Thyroid gland (tissue), 4 donors: ENCODE measurements around the gene ABCC9. TPM values are rescaled to one million over a fixed set of nuclear protein-coding genes. Genes with fewer than 3 reads are reported as not detected.

Source experiments
- DNase-seq, 2 donors: peaks; one replicate each; pipeline ENCODE4 v3.0.0-alpha.2; 2019
- H3K27ac ChIP-seq, 3 donors: fragments of 200-600 bp; sonication (generic); 1 replicate in 2 of 3; 2 replicates in 1 of 3; pipeline ENCODE4 v1.5.1; 2016 to 2019; ENCODE audit warnings: mild to moderate bottlenecking in 1 of 3, moderate library complexity in 1 of 3
- H3K27me3 ChIP-seq: fragments of 200-600 bp; sonication (generic); one replicate; pipeline ENCODE4 v1.5.1; 2019
- H3K36me3 ChIP-seq, 2 donors: fragments of 200-600 bp; sonication (generic); one replicate each; pipeline ENCODE4 v1.5.1; 2016 to 2019
- H3K4me1 ChIP-seq, 2 donors: fragments of 200-600 bp; sonication (generic); one replicate each; pipeline ENCODE4 v1.5.1; 2017 to 2019
- H3K4me3 ChIP-seq, 3 donors: fragments of 200-600 bp; sonication (generic); replicated peaks in 1 of 3; 1 replicate in 2 of 3; 2 replicates in 1 of 3; pipeline ENCODE4 v1.5.1; 2016; ENCODE audit warnings: mild to moderate bottlenecking in 1 of 3
- H3K9me3 ChIP-seq: fragments of 200-600 bp; sonication (generic); one replicate; pipeline ENCODE4 v1.5.1; 2017
- POLR2A ChIP-seq, 2 donors: fragments of 450-650 bp; IDR thresholded peaks; one replicate each; pipeline ENCODE4 v1.6.1; 2017; ENCODE audit warnings: antibody characterized with exemption in 2 of 2, mild to moderate bottlenecking in 2 of 2, moderate library complexity in 1 of 2
- WGBS, 2 donors: methylation state at CpG; one replicate each; pipeline ENCODE4 v1.1.5; 2017; 5-methylcytosine and 5-hydroxymethylcytosine counted together
- intact Hi-C: fragments of 100-400 bp; cut with DNase I; formaldehyde crosslinking; loops from one replicate; pipeline ENCODE4 v1.15.1; 2023
- total RNA-seq, 4 donors: library from RNA; depleted of rRNA; stranded (reverse); fragments of >200 nt; gene quantifications; one replicate each; pipeline ENCODE4 v1.2.3, GENCODE V29; 2016
- TF ChIP-seq, protein P1 (sequence below), 6 experiments: fragments of 200-600 bp in 3 of 6; fragments of 450-650 bp in 3 of 6; sonication (generic) in 3 of 6; IDR thresholded peaks; one replicate each; pipeline ENCODE4 v1.5.1; 2016 to 2019; ENCODE audit warnings: antibody characterized with exemption in 6 of 6, mild to moderate bottlenecking in 2 of 6, inconsistent platforms in 1 of 6, moderate library complexity in 1 of 6

Gene ABCC9
- total RNA-seq, 4 donors from 2014 or later = 10.5 to 46.8 (median 26.0) TPM

DNA sequence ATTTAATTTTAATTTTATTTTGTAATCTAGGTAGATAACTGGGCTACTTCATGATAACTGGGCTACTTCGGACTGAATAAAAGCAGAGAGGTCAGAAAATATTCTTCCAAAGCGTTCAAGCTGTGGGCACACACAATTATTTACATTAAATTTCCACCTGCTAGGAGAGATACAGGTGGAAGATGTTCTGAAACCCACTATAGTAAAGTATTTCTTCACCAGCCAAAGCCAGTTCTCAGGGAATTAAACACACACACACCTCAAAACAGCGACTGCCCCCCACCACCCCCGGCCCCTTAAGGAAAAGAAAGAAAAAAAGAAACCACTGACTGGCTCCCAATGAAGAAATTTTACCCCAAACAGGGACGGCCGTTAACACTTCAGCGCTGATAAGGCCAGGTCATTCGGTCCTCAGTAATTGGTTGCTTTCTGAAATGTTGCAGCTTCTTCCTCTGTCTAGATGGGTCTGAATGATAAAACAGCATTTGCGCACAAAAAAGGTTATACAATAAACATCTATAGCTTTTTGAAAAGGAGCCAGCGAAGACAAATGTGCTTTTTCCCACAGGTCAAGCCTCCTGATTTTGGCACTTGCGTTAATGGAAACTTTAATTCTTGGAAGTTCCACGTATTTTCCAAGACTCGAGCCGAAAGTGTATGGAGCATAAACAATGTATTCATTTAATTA, 165.9 kb downstream of the ABCC9 start:
- Histone ChIP-seq H3K27me3 (no peaks in the 10 kb centered on the region), H3K9me3 (no peaks in the 10 kb centered on the region), H3K4me3 (peak overlapping the region in 2 of 3 donors; percentile 40 to 45), H3K36me3 (no peaks in the 10 kb centered on the region), H3K4me1 (no peaks in the 10 kb centered on the region), H3K27ac (peak overlapping the region; percentile 69 to 86 (median 85))
- intact Hi-C loops = no loop called here
- no peak for DNase-seq
- no peak for TF ChIP-seq POLR2A (IDR thresholded peaks at IDR 0.05)
- TF ChIP-seq, protein P1, sequence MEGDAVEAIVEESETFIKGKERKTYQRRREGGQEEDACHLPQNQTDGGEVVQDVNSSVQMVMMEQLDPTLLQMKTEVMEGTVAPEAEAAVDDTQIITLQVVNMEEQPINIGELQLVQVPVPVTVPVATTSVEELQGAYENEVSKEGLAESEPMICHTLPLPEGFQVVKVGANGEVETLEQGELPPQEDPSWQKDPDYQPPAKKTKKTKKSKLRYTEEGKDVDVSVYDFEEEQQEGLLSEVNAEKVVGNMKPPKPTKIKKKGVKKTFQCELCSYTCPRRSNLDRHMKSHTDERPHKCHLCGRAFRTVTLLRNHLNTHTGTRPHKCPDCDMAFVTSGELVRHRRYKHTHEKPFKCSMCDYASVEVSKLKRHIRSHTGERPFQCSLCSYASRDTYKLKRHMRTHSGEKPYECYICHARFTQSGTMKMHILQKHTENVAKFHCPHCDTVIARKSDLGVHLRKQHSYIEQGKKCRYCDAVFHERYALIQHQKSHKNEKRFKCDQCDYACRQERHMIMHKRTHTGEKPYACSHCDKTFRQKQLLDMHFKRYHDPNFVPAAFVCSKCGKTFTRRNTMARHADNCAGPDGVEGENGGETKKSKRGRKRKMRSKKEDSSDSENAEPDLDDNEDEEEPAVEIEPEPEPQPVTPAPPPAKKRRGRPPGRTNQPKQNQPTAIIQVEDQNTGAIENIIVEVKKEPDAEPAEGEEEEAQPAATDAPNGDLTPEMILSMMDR (IDR thresholded peaks at IDR 0.05) = no peak
- 33 to 34% methylated on average over 14 of the region's 14 CpGs for WGBS, 2 donors

DNA sequence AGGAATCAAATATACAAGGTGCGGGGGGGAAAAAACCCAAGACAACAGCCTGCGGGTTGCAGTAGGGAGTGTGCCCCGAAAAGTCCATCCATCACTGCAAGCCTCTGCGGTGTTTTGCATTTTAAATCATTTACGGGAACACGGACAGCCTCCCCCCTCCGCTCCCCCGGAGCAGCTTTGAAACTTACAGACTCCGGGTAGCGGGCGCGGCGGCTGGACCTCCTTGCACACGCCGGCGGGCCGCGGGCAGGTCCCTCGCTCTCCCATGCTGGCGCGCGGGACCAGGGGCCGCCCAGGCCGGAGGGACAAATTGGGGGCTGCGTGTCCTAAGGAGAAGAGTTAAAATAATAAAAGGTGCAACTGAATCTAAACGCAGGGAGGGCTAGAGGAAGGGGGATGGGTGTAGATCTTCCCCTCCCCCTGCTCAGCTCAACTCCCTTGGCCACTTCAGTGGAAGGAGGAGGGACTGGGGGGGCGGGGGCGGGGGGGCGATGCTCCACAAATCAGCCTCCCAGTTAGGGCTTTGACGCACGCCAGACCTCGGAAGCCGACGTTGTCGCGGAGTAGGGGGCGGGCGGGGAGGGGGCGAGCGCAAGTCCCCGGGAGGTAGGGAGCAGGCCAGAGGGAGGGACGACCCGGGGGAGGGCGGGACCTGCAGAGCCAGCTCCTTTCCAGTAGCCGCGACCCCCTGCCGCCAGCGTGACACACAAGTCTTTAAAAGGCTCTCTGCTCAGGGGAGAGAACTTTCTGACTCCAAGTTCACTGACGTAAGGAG, 166.7 kb downstream of the ABCC9 start, which contains the start of gene KCNJ8:
Gene KCNJ8 (minus strand): TSS at position 349 of the 775 bp plus-strand sequence. CDS start 1,090 bp downstream, outside the sequence.
- peak; percentile 85 to 90 for DNase-seq
- Histone ChIP-seq H3K4me3 (peak within 1 kb of the TSS in 2 of 3 donors; percentile 40 to 80), H3K27ac (peak within 1 kb of the TSS; percentile 69 to 86 (median 85)), H3K36me3 (no peaks in the 10 kb centered on the region), H3K9me3 (no peaks in the 10 kb centered on the region), H3K27me3 (no peaks in the 10 kb centered on the region), H3K4me1 (no peaks in the 10 kb centered on the region)
- intact Hi-C loops = no loop called here
- TF ChIP-seq, protein P1 (IDR thresholded peaks at IDR 0.05) = no peak
- TF ChIP-seq POLR2A (IDR thresholded peaks at IDR 0.05) = peak in 1 of 2 donors; percentile 33
- WGBS, 2 donors = 1% methylated on average over 42 to 46 of the region's 49 CpGs

DNA sequence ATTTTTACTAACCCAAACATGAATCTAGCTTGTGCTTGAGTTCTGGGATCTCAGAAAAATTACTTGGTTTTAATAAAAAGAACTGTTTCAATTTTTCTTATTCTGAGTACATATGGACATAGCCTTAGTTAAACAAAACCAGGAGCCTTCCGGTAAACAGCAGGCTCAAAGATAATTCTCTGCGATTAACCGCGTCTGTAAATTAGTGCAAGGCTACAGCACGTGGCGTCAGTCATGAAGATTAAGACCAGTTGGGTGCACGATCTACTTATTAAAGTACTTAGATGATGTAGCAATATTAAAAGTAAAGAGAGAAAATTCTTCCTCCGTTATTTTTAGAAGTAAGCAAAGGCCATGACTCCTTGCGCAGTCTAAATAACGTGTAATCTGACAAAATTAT, 167.4 kb downstream of the ABCC9 start:
- WGBS, 2 donors = 19 to 21% methylated on average over 10 of the region's 10 CpGs
- H3K27me3 ChIP-seq = no peaks in the 10 kb centered on the region
- no peak for DNase-seq
- no peaks in the 10 kb centered on the region for H3K9me3 ChIP-seq
- no peak for TF ChIP-seq POLR2A (IDR thresholded peaks at IDR 0.05)
- TF ChIP-seq, protein P1 (IDR thresholded peaks at IDR 0.05) = no peak
- H3K27ac ChIP-seq = peak overlapping the region; percentile 69 to 86 (median 85)
- H3K4me1 ChIP-seq = no peaks in the 10 kb centered on the region
- intact Hi-C loops = no loop called here
- H3K36me3 ChIP-seq = no peaks in the 10 kb centered on the region
- peak overlapping the region in 2 of 3 donors; percentile 22 to 80 for H3K4me3 ChIP-seq

DNA sequence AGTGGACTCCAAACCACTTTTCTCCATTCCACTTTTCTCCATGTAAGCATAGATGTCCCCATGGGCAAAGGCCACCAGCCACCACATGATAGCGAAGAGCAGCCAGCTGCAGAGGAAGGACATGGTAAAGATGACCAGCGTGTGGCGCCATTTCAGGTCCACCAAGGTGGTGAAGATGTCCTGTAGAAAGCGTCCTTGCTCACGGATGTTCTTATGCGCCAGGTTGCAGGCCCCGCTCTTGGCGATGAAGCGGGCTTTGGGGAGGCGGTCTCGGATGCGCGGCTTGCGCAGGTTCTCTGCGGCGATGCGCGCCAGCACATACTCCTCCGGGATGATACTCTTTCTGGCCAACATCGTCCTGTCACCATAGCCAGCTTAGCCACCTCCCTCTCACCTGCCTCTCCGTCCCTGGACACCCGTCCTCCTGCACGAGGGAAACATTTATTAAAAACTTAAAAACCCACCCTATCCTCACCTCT, 167.9 kb downstream of the ABCC9 start:
- intact Hi-C loops = no loop called here

More for the DNA sequence above, 167.9 kb downstream of the ABCC9 start:
- Histone ChIP-seq H3K4me3 (peak overlapping the region in 1 of 3 donors; percentile 22), H3K36me3 (no peaks in the 10 kb centered on the region), H3K27me3 (no peaks in the 10 kb centered on the region), H3K4me1 (no peaks in the 10 kb centered on the region), H3K9me3 (no peaks in the 10 kb centered on the region), H3K27ac (peak overlapping the region; percentile 69 to 86 (median 85))
- peak; percentile 71 to 72 for DNase-seq
- TF ChIP-seq, protein P1 (IDR thresholded peaks at IDR 0.05) = peak in 3 of 6 experiments; percentile 36 to 44 (median 41)
- no peak for TF ChIP-seq POLR2A (IDR thresholded peaks at IDR 0.05)
- WGBS, 2 donors = 20 to 21% methylated on average over 23 of the region's 23 CpGs
